ENCODE results near the gene JMJD1C.
"Not testable (repeated sequence)": the region's sequence is repeated elsewhere in the genome, so short reads cannot be mapped to it uniquely, and the experiment has no call there.

The JMJD1C gene

GRCh38 chr10:63352976-63353375, 112.8 kb downstream of the JMJD1C start:
- DNase-seq = no peak

GRCh38 chr10:63348245-63348850, 117.4 kb downstream of the JMJD1C start:
- no peak for DNase-seq

- no peak for DNase-seq
Measured at GRCh38 chr10:63346015-63346441, 119.7 kb downstream of the JMJD1C start.

GRCh38 chr10:63344269-63344668, 121.5 kb downstream of the JMJD1C start:
- DNase-seq = no peak

- DNase-seq = no peak
Measured at GRCh38 chr10:63343476-63343875, 122.3 kb downstream of the JMJD1C start.

GRCh38 chr10:63339640-63340039, 126.1 kb downstream of the JMJD1C start:
- DNase-seq = not testable (repeated sequence)

- no peak for DNase-seq
Measured at GRCh38 chr10:63337455-63338251, 128.1 kb downstream of the JMJD1C start.

- no peak for DNase-seq
Measured at GRCh38 chr10:63331586-63331985, 134.2 kb downstream of the JMJD1C start.

GRCh38 chr10:63324495-63324854, 141.3 kb downstream of the JMJD1C start:
- DNase-seq = no peak

GRCh38 chr10:63323701-63324494, 141.9 kb downstream of the JMJD1C start:
- DNase-seq = no peak

- no peak for DNase-seq
Measured at GRCh38 chr10:63320683-63321082, 145.1 kb downstream of the JMJD1C start.

- no peak for DNase-seq
Measured at GRCh38 chr10:63319231-63319630, 146.5 kb downstream of the JMJD1C start.

GRCh38 chr10:63318491-63318890, 147.3 kb downstream of the JMJD1C start:
- DNase-seq = no peak

- no peak for DNase-seq
Measured at GRCh38 chr10:63314020-63314419, 151.8 kb downstream of the JMJD1C start.

- DNase-seq = no peak
Measured at GRCh38 chr10:63313066-63313717, 152.6 kb downstream of the JMJD1C start.

GRCh38 chr10:63308628-63309027, 157.1 kb downstream of the JMJD1C start:
- DNase-seq = no peak

GRCh38 chr10:63304146-63304545, 161.6 kb downstream of the JMJD1C start:
- no peak for DNase-seq

- no peak for DNase-seq
Measured at GRCh38 chr10:63300801-63301200, 165.0 kb downstream of the JMJD1C start.

GRCh38 chr10:63297941-63298340, 167.8 kb downstream of the JMJD1C start:
- DNase-seq = no peak

GRCh38 chr10:63294781-63295180, 171.0 kb downstream of the JMJD1C start:
- no peak for DNase-seq

GRCh38 chr10:63292847-63293246, 172.9 kb downstream of the JMJD1C start:
- DNase-seq = not testable (repeated sequence)

GRCh38 chr10:63288170-63288569, 177.6 kb downstream of the JMJD1C start:
- DNase-seq = no peak

- DNase-seq = no peak
Measured at GRCh38 chr10:63286754-63287264, 179.0 kb downstream of the JMJD1C start.

Data from CD4-positive, alpha-beta T cell treated with Interleukin-4 for 4 hours (primary cell).